ENCODE results near the gene PPFIA3.

PPFIA3 gene

DNA sequence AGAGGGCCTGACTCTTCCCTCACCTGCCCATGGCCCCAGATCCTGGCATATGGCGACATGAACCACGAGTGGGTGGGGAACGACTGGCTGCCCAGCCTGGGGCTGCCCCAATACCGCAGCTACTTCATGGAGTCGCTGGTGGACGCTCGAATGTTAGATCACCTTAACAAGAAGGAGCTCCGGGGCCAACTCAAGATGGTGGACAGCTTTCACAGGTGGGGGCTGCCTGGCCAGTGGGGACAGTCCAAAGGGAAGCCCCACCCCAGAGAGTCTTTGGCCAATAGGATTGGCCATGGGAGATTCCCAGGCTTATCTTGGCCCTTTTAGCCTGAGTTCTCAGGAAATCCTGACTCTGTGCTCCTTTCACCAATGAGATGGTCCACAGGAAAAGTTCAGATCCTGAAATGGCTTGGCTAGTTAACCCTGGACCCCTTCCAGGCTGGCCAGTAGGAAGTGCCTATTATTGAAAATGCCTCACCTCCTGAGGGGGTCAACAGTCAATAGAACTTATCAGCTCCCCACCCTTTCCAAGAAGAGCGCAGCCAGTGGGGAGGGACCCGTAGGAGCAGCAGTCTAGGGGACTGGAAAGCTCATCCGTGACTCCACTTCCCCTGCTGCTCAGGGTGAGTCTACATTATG lies 28.8 kb downstream of the PPFIA3 start:
- peaks cover 13% of the 10 kb centered on the region for H3K4me1 ChIP-seq (ENCODE audit: insufficient read depth, insufficient read length)
- H3K9me3 ChIP-seq (ENCODE audit: insufficient read depth, low read length): no peaks in the 10 kb centered on the region
- no peaks in the 10 kb centered on the region for H3K36me3 ChIP-seq (ENCODE audit: insufficient read depth, insufficient read length, low read length)
- peak overlapping the region; percentile 85 for H3K9ac ChIP-seq (ENCODE audit: insufficient read length, low read depth)
- no peak for DNase-seq (ENCODE audit: low read depth, low spot score)
- TF ChIP-seq YY1 (IDR thresholded peaks at IDR 0.05; ENCODE audit: insufficient read depth, insufficient read length): no peak
- no peak for TF ChIP-seq SUZ12 (IDR thresholded peaks at IDR 0.05; ENCODE audit: extremely low read depth, insufficient read depth, insufficient read length)
- no peak for TF ChIP-seq ZNF274 (IDR thresholded peaks at IDR 0.05; ENCODE audit: low read depth, low read length)
- peaks cover 4% of the 10 kb centered on the region for H3K27me3 ChIP-seq (ENCODE audit: insufficient read depth, insufficient read length)
- peak overlapping the region; percentile 59 for H3K4me3 ChIP-seq (ENCODE audit: insufficient read length, low read depth)

DNA sequence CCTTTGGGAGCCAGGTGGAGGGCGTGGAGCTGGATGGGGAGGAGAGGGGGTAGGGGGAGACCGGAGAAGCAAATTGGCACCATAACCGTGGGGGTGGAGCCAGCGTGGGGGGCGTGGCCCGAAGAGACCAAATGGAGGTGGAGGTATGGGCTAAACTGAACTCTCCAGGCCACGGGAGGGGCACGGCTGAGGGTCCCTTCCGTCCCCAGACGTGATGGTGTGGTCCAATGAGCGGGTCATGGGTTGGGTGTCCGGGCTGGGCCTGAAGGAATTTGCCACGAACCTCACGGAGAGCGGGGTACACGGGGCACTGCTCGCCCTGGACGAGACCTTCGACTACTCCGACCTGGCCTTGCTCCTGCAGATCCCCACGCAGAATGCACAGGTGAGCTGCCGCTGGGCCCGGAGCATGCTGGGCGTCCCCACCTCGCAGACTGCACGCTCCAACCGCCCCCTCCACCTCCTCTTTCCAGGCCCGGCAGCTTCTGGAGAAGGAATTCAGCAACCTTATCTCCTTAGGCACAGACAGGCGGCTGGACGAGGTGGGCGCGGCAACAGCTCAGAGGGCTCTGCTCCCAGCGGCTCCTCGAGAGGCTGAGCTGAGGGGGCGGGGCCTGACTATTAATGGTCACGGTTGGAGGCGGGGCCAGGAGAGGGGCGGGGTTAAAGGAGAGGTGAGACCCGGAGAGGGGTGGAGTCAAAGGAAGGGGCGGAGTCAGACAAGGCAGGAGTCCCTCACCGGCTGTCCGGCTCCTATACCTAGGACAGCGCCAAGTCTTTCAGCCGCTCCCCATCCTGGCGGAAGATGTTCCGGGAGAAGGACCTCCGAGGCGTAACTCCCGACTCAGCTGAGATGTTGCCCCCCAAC lies 29.7 kb downstream of the PPFIA3 start:
- Histone ChIP-seq H3K4me1 (ENCODE audit: insufficient read depth, insufficient read length) (peaks cover 13% of the 10 kb centered on the region), H3K4me3 (ENCODE audit: insufficient read length, low read depth) (peak overlapping the region; percentile 78), H3K9me3 (ENCODE audit: insufficient read depth, low read length) (no peaks in the 10 kb centered on the region), H3K9ac (ENCODE audit: insufficient read length, low read depth) (peak overlapping the region; percentile 90), H3K36me3 (ENCODE audit: insufficient read depth, insufficient read length, low read length) (no peaks in the 10 kb centered on the region), H3K27me3 (ENCODE audit: insufficient read depth, insufficient read length) (peaks cover 13% of the 10 kb centered on the region)
- DNase-seq (ENCODE audit: low read depth, low spot score): peak; percentile 88
- TF ChIP-seq ZNF274 (IDR thresholded peaks at IDR 0.05; ENCODE audit: low read depth, low read length) (no peak), SUZ12 (IDR thresholded peaks at IDR 0.05; ENCODE audit: extremely low read depth, insufficient read depth, insufficient read length) (no peak), YY1 (IDR thresholded peaks at IDR 0.05; ENCODE audit: insufficient read depth, insufficient read length) (no peak)

DNA sequence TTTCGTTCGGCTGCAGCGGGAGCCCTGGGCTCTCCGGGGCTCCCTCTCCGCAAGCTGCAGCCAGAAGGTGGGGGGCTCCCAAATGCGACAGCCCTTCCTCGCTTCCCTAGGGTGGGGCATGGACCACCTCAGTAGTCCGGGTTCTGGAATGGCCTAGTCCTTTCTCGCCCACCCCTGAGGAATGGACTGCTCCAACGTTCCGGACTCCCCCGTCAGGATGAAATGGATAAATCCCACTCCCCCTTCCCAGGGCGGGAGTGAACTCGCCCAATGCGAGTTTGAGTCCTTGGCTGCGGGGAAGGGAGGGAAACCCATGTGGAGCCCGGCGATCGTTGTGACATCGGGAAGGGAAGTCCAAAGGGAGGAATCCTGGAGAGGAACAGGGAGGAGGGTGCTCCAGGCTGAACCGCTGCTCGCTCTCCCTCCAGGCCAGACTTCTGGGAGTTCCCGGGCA lies 30.3 kb downstream of the PPFIA3 start:
- peak; percentile 70 for DNase-seq (ENCODE audit: low read depth, low spot score)
- H3K27me3 ChIP-seq (ENCODE audit: insufficient read depth, insufficient read length): peaks cover 19% of the 10 kb centered on the region
- peak overlapping the region; percentile 78 for H3K4me3 ChIP-seq (ENCODE audit: insufficient read length, low read depth)
- no peaks in the 10 kb centered on the region for H3K9me3 ChIP-seq (ENCODE audit: insufficient read depth, low read length)
- H3K4me1 ChIP-seq (ENCODE audit: insufficient read depth, insufficient read length): peaks cover 13% of the 10 kb centered on the region
- no peak for TF ChIP-seq SUZ12 (IDR thresholded peaks at IDR 0.05; ENCODE audit: extremely low read depth, insufficient read depth, insufficient read length)
- no peak for TF ChIP-seq ZNF274 (IDR thresholded peaks at IDR 0.05; ENCODE audit: low read depth, low read length)
- no peak for TF ChIP-seq YY1 (IDR thresholded peaks at IDR 0.05; ENCODE audit: insufficient read depth, insufficient read length)
- H3K9ac ChIP-seq (ENCODE audit: insufficient read length, low read depth): peak overlapping the region; percentile 90
- H3K36me3 ChIP-seq (ENCODE audit: insufficient read depth, insufficient read length, low read length): no peaks in the 10 kb centered on the region

DNA sequence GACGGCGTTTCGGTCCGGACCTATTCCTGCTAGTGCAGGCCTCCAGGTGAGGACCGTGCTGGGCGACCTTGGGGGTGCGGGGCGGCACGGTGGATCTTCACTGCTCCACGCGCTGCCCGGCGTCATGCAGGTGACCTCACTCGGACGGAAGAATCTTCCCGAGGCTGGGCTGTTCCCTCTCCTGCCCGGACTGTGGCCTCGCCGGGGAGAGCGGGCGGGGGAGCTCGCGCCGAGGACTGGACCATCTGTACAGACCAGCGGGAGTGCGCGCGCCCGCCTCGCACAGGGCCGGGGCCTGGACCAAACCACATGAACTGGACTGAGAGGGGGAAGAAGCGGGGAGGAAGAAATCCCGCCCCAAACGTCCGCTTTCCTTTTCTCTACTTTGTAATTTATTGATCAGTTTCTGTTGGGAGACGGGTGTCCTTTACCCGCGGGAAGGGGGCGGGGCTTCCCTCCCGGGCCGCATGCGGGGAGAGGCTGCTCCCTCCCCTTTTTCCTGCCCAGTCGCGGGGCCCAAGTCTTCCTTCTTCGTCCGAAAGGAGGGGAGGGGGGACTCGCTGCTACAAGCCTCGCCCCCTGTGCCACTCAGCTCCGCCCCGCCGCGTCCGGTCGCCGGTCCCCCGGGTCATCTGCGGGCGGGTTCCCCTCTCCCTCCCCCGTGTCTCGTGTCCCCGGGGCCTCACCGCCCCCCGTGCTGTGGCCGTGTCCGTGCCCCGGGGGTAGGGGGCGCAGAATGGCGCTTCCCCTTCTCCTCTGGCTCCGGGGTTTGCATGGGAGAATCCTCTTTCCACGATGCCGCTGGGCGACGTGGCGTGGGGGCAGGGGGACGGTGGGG lies 31.0 kb downstream of the PPFIA3 start:
- peaks cover 20% of the 10 kb centered on the region for H3K27me3 ChIP-seq (ENCODE audit: insufficient read depth, insufficient read length)
- DNase-seq (ENCODE audit: low read depth, low spot score): no peak
- no peak for TF ChIP-seq SUZ12 (IDR thresholded peaks at IDR 0.05; ENCODE audit: extremely low read depth, insufficient read depth, insufficient read length)
- TF ChIP-seq YY1 (IDR thresholded peaks at IDR 0.05; ENCODE audit: insufficient read depth, insufficient read length): no peak
- TF ChIP-seq ZNF274 (IDR thresholded peaks at IDR 0.05; ENCODE audit: low read depth, low read length): no peak
- H3K4me3 ChIP-seq (ENCODE audit: insufficient read length, low read depth): peak overlapping the region; percentile 78
- peaks cover 15% of the 10 kb centered on the region for H3K4me1 ChIP-seq (ENCODE audit: insufficient read depth, insufficient read length)
- no peaks in the 10 kb centered on the region for H3K36me3 ChIP-seq (ENCODE audit: insufficient read depth, insufficient read length, low read length)
- no peaks in the 10 kb centered on the region for H3K9me3 ChIP-seq (ENCODE audit: insufficient read depth, low read length)
- peak overlapping the region; percentile 90 for H3K9ac ChIP-seq (ENCODE audit: insufficient read length, low read depth)

DNA sequence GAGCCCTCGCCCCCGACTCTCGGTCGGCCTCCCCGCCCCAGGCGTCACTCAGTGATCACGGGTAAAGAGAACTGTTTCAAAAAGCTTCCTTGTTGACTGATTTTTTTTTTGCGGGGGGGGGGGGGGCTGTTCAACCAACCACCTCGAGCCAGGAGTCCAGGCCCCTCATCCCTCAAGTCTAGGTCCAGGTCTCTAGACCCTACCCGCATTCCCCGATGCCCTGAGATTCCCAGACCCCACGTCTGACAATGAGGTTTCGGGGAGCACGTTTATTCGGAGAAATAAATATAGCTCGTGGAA lies 31.6 kb downstream of the PPFIA3 start:
- peaks cover 20% of the 10 kb centered on the region for H3K27me3 ChIP-seq (ENCODE audit: insufficient read depth, insufficient read length)
- peak overlapping the region; percentile 78 for H3K4me3 ChIP-seq (ENCODE audit: insufficient read length, low read depth)
- H3K4me1 ChIP-seq (ENCODE audit: insufficient read depth, insufficient read length): peaks cover 12% of the 10 kb centered on the region
- no peak for DNase-seq (ENCODE audit: low read depth, low spot score)
- no peaks in the 10 kb centered on the region for H3K9me3 ChIP-seq (ENCODE audit: insufficient read depth, low read length)
- TF ChIP-seq ZNF274 (IDR thresholded peaks at IDR 0.05; ENCODE audit: low read depth, low read length) (no peak), SUZ12 (IDR thresholded peaks at IDR 0.05; ENCODE audit: extremely low read depth, insufficient read depth, insufficient read length) (no peak), YY1 (IDR thresholded peaks at IDR 0.05; ENCODE audit: insufficient read depth, insufficient read length) (no peak)
- no peaks in the 10 kb centered on the region for H3K36me3 ChIP-seq (ENCODE audit: insufficient read depth, insufficient read length, low read length)
- H3K9ac ChIP-seq (ENCODE audit: insufficient read length, low read depth): peak overlapping the region; percentile 90

DNA sequence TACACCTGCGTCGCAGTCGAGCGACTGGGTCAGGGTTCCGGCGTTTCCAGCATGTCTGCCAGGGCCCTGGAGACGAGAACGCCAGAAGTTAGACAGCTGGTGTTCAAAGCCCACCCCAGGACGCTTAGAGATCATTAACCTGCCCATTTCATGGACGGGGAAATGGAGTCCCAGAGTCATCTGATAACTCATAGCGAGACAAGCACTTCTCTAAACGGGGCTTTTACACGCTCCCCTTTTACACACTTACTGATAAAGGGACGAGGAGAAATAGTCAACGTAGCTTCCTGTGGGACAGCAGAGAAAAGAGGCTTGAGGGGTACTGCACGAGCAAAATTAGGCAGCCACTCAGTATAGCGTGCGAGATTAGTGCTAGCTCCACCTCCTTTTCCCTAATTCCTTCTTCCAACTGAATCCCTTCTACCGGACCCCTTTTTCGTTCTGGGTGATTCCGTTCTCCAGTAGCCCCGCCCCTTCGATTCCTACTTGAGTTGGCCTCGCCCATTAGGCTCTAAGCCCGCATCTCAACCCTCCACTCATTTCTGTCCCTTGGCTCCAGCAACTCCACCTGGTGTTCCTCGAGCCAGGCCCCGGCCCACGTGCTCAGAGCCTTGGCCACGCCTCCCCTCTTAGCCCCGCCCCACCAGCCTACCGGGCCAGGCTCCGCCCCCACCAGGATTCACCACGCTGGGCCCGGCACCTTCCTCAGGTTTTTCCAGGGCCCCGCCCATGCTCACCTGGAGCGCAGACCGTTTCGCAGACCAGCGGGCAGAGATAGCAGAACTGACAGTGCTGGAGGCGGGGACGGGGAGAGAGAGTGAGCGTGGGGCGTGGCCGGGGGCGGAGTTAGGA lies 32.1 kb downstream of the PPFIA3 start:
- no peaks in the 10 kb centered on the region for H3K9me3 ChIP-seq (ENCODE audit: insufficient read depth, low read length)
- no peak overlapping the region for H3K9ac ChIP-seq (ENCODE audit: insufficient read length, low read depth)
- no peaks in the 10 kb centered on the region for H3K36me3 ChIP-seq (ENCODE audit: insufficient read depth, insufficient read length, low read length)
- H3K4me1 ChIP-seq (ENCODE audit: insufficient read depth, insufficient read length): peaks cover 14% of the 10 kb centered on the region
- peak overlapping the region; percentile 78 for H3K4me3 ChIP-seq (ENCODE audit: insufficient read length, low read depth)
- TF ChIP-seq ZNF274 (IDR thresholded peaks at IDR 0.05; ENCODE audit: low read depth, low read length): no peak
- no peak for TF ChIP-seq YY1 (IDR thresholded peaks at IDR 0.05; ENCODE audit: insufficient read depth, insufficient read length)
- TF ChIP-seq SUZ12 (IDR thresholded peaks at IDR 0.05; ENCODE audit: extremely low read depth, insufficient read depth, insufficient read length): no peak
- no peak for DNase-seq (ENCODE audit: low read depth, low spot score)
- peaks cover 20% of the 10 kb centered on the region for H3K27me3 ChIP-seq (ENCODE audit: insufficient read depth, insufficient read length)

Data from NT2/D1 (cell line).